Heart right ventricle (tissue), 16 donors: ENCODE results near the gene ZNF836. TPM values are rescaled to one million over a fixed set of nuclear protein-coding genes. Genes with fewer than 3 reads are reported as not detected.
"Not testable (repeated sequence)": the region's sequence is repeated elsewhere in the genome, so short reads cannot be mapped to it uniquely, and the experiment has no call there.

Source experiments
- ATAC-seq, 8 donors: fragments of 200-7000 bp; cut with Tn5 transposase; one replicate each; pipeline ENCODE4 v1.9.1; 2020; ENCODE audit warnings: mild to moderate bottlenecking in 8 of 8, moderate library complexity in 8 of 8, moderate number of reproducible peaks in 1 of 8
- DNase-seq, 2 donors: peaks; one replicate each; pipeline ENCODE4 v3.0.0-alpha.2; 2020
- H3K27ac ChIP-seq, 10 donors: fragments of 200-600 bp; sonication (generic) in 2 of 10; one replicate each; pipeline versions ENCODE4 v1.5.0 to v1.8.0; 2020 to 2022; ENCODE audit warnings: mild to moderate bottlenecking in 3 of 10
- H3K27me3 ChIP-seq, 7 donors: fragments of 200-600 bp; one replicate each; pipeline ENCODE4 v1.8.0; 2021 to 2022; ENCODE audit warnings: mild to moderate bottlenecking in 2 of 7
- H3K36me3 ChIP-seq, 9 donors: fragments of 200-600 bp; sonication (generic) in 1 of 9; one replicate each; pipeline versions ENCODE4 v1.5.0 to v1.8.0; 2020 to 2022; ENCODE audit warnings: mild to moderate bottlenecking in 2 of 9
- H3K4me1 ChIP-seq, 9 donors: fragments of 200-600 bp; sonication (generic) in 1 of 9; one replicate each; pipeline versions ENCODE4 v1.5.0 to v1.8.0; 2020 to 2022; ENCODE audit warnings: mild to moderate bottlenecking in 4 of 9
- H3K4me3 ChIP-seq, 10 donors: fragments of 200-600 bp; sonication (generic) in 2 of 10; one replicate each; pipeline versions ENCODE4 v1.5.0 to v1.8.0; 2020 to 2022; ENCODE audit warnings: mild to moderate bottlenecking in 7 of 10, moderate library complexity in 2 of 10
- H3K9me3 ChIP-seq, 11 donors: fragments of 200-600 bp in 10 of 11; sonication (generic) in 2 of 11; one replicate each; pipeline versions ENCODE4 v1.5.0 to v1.8.0; 2013 to 2022; ENCODE audit warnings: mild to moderate bottlenecking in 2 of 11, control low read depth in 1 of 11, moderate library complexity in 1 of 11
- CTCF ChIP-seq, 9 donors: fragments of 200-600 bp; sonication (generic) in 2 of 9; IDR thresholded peaks; one replicate each; pipeline versions ENCODE4 v1.5.0 to v1.8.0; 2021 to 2022; ENCODE audit warnings: antibody characterized with exemption in 9 of 9, mild to moderate bottlenecking in 5 of 9, moderate library complexity in 1 of 9
- WGBS, 2 donors: extraction: QIAGEN DNeasy Blood & Tissue Kit; methylation state at CpG; one replicate each; pipeline ENCODE4 v1.1.7; 2013; ENCODE audit warnings: inconsistent platforms in 1 of 2; 5-methylcytosine and 5-hydroxymethylcytosine counted together
- intact Hi-C, 10 donors: fragments of 100-400 bp; cut with DNase I; formaldehyde crosslinking; loops; one replicate each; pipeline versions ENCODE4 v1.11.1 to v1.14.2; 2022
- polyA plus RNA-seq, 2 donors: library from polyadenylated mRNA; stranded (reverse); fragments of 200-250 nt; gene quantifications; one replicate each; pipeline ENCODE4 v1.2.3, GENCODE V29; 2013
- total RNA-seq, 10 donors: library from RNA; stranded (reverse); fragmentation: NEBNext Ultra II Directional in 3 of 10; extraction: Animal tissue kit (Norgen Biotek cat#: 25700) in 3 of 10; gene quantifications; one replicate each; pipeline versions ENCODE4 v1.2.1 to v1.2.4, GENCODE V29; 2021 to 2023
- donor health status: Arrhythmogenic right ventricular cardiomyopathy.
- donor health status: ischemic (EF 13 %, LVEDD 7.1; RV severe dilation, severe dysfunction).
- donor health status: healthy with polysubstance abuse.
- donor health status: DM: no; HTN: yes; CAD: no.
- donor health status: DM: no; HTN: no; CAD: no.
- donor health status: ischemic (EF 25% LVEDD 6.9; RV normal size, moderate dysfunction).
- donor health status: ischemic (EF 25% LVEDD 5.7; RV mildly dilated, moderate dysfunction).
- donor health status: healthy.
- donor health status: DM: yes; HTN: yes; CAD: no.
- donor health status: Ischemic cardiomyopathy.
- donor health status: ischemic (EF 35%, LVEDD 5.7; RV mildly dilated, moderate dysfunction).
- donor health status: nonischemic (EF 11% LVEDD 7.7; RV severe dilation, severe dysfunction).
- donor health status: DM: yes; HTN: yes; CAD: no.
- donor health status: PGD.
- donor health status: ischemic (EF 29% LVEDD 5.4; RV normal size, mild dysfunction).
- donor health status: nonischemic (EF 23%, LVEDD 6.1; RV moderate dilation, normal function).

ZNF836 gene
- total and polyA plus RNA-seq, 12 donors, result 2.3 to 10.6 (median 6.8) TPM

- Histone ChIP-seq H3K36me3 (peaks cover 10 to 100% (median 73%) of the 10 kb centered on the region in 9 donors), H3K4me3 (no peak overlapping the region), H3K27me3 (no peaks in the 10 kb centered on the region), H3K9me3 (no peaks in the 10 kb centered on the region), H3K4me1 (peaks cover 0 to 22% (median 8%) of the 10 kb centered on the region in 9 donors), H3K27ac (no peak overlapping the region)
- 96 to 97% methylated on average over 20 of the region's 20 CpGs for WGBS, 2 donors
- no peak for DNase-seq
- no peak for TF ChIP-seq CTCF (IDR thresholded peaks at IDR 0.05)
- no peak for ATAC-seq
- intact Hi-C loops, result no loop called here
Observed at GRCh38 chr19:52211203-52211602, 39.8 kb upstream of the ZNF836 start.

GRCh38 chr19:52206481-52206880, 35.1 kb upstream of the ZNF836 start:
- 54 to 65% methylated on average over 5 of the region's 5 CpGs for WGBS, 2 donors
- ATAC-seq, result peak in 5 of 8 donors; percentile 24 to 65 (median 48)
- intact Hi-C loops, result no loop called here
- Histone ChIP-seq H3K4me3 (no peak overlapping the region), H3K36me3 (peaks cover 0 to 100% (median 65%) of the 10 kb centered on the region in 9 donors), H3K27ac (peak overlapping the region in 4 of 10 donors; percentile 1 to 32 (median 5)), H3K9me3 (no peaks in the 10 kb centered on the region), H3K4me1 (peaks cover 3 to 60% (median 19%) of the 10 kb centered on the region in 9 donors), H3K27me3 (no peaks in the 10 kb centered on the region)
- peak; percentile 23 for DNase-seq
- no peak for TF ChIP-seq CTCF (IDR thresholded peaks at IDR 0.05)

DNA sequence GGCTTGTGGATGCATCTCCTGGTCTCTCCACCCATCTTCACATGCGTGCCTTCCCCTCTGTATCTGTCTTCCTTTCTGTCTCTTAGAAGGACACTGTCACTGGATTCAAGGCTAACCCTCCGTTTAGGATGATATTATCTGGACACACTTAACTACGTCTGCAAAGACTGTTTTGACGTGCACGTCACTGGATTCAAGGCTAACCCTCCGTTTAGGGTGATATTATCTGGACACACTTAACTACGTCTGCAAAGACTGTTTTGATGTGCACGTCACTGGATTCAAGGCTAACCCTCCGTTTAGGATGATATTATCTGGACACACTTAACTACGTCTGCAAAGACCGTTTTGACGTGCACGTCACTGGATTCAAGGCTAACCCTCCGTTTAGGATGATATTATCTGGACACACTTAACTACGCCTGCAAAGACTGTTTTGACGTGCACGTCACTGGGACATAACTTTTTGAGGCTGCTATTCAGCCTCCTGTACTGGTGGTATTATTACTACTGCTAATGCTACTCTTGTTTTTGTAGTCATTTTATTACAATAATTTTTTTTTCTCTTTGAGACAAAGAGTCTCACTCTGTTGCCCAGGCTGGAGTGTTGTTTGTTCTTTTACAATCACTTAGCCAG, 29.5 kb upstream of the ZNF836 start:
- intact Hi-C loops, result not testable (repeated sequence)

DNA sequence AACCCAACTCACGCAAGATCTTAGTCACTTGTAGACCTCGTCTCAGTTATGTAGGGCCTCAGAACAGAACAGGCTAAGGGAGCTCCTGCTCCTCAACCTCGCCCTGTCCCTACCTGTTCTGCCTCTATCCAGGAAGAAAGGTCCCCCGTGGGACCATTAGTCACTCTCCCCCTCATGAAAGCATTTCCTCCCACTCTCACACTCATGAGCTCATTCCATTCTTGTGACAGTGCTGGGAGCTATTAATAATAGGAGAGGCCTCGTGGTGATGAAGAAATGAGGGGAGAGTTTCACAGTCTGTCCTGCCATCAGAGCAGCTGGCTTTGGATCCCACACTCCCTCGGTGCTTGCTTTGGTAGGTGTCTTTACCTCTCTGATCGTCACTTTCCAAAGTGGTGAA, 28.6 kb upstream of the ZNF836 start:
- no peaks in the 10 kb centered on the region for H3K9me3 ChIP-seq
- peak overlapping the region; percentile 3 to 98 (median 82) for H3K27ac ChIP-seq
- intact Hi-C loops, result no loop called here
- no peaks in the 10 kb centered on the region for H3K27me3 ChIP-seq
- H3K4me3 ChIP-seq, result no peak overlapping the region
- peaks cover 0 to 95% (median 28%) of the 10 kb centered on the region in 9 donors for H3K36me3 ChIP-seq
- peak in 1 of 2 donors; percentile 46 for DNase-seq
- H3K4me1 ChIP-seq, result peaks cover 13 to 95% (median 67%) of the 10 kb centered on the region in 9 donors
- TF ChIP-seq CTCF (IDR thresholded peaks at IDR 0.05), result no peak
- peak; percentile 84 to 93 (median 88) for ATAC-seq
- 27 to 34% methylated on average over 7 of the region's 7 CpGs for WGBS, 2 donors

More for the DNA sequence above, 29.5 kb upstream of the ZNF836 start:
- H3K27me3 ChIP-seq, H3K4me3 ChIP-seq, H3K9me3 ChIP-seq, DNase-seq: not testable (repeated sequence)
- WGBS, 2 donors, result 38 to 54% methylated on average over 17 of the region's 17 CpGs
- peak overlapping the region; percentile 18 to 98 (median 82) for H3K27ac ChIP-seq
- peaks cover 0 to 95% (median 35%) of the 10 kb centered on the region in 9 donors for H3K36me3 ChIP-seq
- H3K4me1 ChIP-seq, result peaks cover 13 to 94% (median 66%) of the 10 kb centered on the region in 9 donors
- peak in 5 of 8 donors; percentile 17 to 75 (median 41) for ATAC-seq

GRCh38 chr19:52198678-52199077, 27.3 kb upstream of the ZNF836 start:
- Histone ChIP-seq H3K4me3 (no peak overlapping the region), H3K27ac (peak overlapping the region in 8 of 10 donors; percentile 31 to 98 (median 82)), H3K27me3 (no peaks in the 10 kb centered on the region), H3K4me1 (peaks cover 13 to 99% (median 78%) of the 10 kb centered on the region in 9 donors), H3K9me3 (no peaks in the 10 kb centered on the region), H3K36me3 (peaks cover 0 to 95% (median 20%) of the 10 kb centered on the region in 9 donors)
- ATAC-seq (no peak), DNase-seq (no peak)
- 37 to 39% methylated on average over 3 of the region's 3 CpGs for WGBS, 2 donors
- no peak for TF ChIP-seq CTCF (IDR thresholded peaks at IDR 0.05)
- intact Hi-C loops, result loop anchor here in 1 of 10 donors (10.0 kb wide), 1 partner anchor 64 kb away; the partner anchor contains the start of gene ZNF616
